Stimulated activated CD8-positive, alpha-beta memory T cell treated with anti-CD3 and anti-CD28 coated beads, Interleukin-12 subunit alpha, Interleukin-12 subunit beta, amount 100 ng/mL, for 1 hour (primary cell): ENCODE results near the gene CHD5.
"Not testable (repeated sequence)": the region's sequence is repeated elsewhere in the genome, so short reads cannot be mapped to it uniquely, and the experiment has no call there.

Source experiments
- DNase-seq: peaks from one replicate; pipeline ENCODE4 v3.0.0-alpha.2; 2020; ENCODE audit warnings: low read depth

CHD5 gene

GRCh38 chr1:6083801-6084446 is 96.2 kb downstream of the CHD5 start:
- DNase-seq: no peak

GRCh38 chr1:6083385-6083784 is 96.7 kb downstream of the CHD5 start:
- no peak for DNase-seq

GRCh38 chr1:6082430-6082971 is 97.6 kb downstream of the CHD5 start:
- no peak for DNase-seq

GRCh38 chr1:6081901-6082300 is 98.2 kb downstream of the CHD5 start:
- no peak for DNase-seq

GRCh38 chr1:6080469-6080868 is 99.7 kb downstream of the CHD5 start:
- DNase-seq: no peak

GRCh38 chr1:6077919-6078318 is 102.2 kb downstream of the CHD5 start:
- no peak for DNase-seq

- no peak for DNase-seq
These were observed 102.6 kb downstream of the CHD5 start for GRCh38 chr1:6077506-6077905.

- DNase-seq: not testable (repeated sequence)
These were observed 103.1 kb downstream of the CHD5 start for GRCh38 chr1:6077061-6077460.

- DNase-seq: no peak
These were observed 104.4 kb downstream of the CHD5 start for GRCh38 chr1:6075748-6076147.

GRCh38 chr1:6074192-6074901 is 105.8 kb downstream of the CHD5 start:
- no peak for DNase-seq

GRCh38 chr1:6073480-6074053 is 106.6 kb downstream of the CHD5 start:
- DNase-seq: no peak

- no peak for DNase-seq
These were observed 107.2 kb downstream of the CHD5 start for GRCh38 chr1:6072774-6073479.

- DNase-seq: no peak
These were observed 108.9 kb downstream of the CHD5 start for GRCh38 chr1:6071219-6071618.

- DNase-seq: no peak
These were observed 109.6 kb downstream of the CHD5 start for GRCh38 chr1:6070450-6070974.

GRCh38 chr1:6069573-6069972 is 110.5 kb downstream of the CHD5 start:
- no peak for DNase-seq

- DNase-seq: no peak
These were observed 111.2 kb downstream of the CHD5 start for GRCh38 chr1:6068932-6069331.

- no peak for DNase-seq
These were observed 112.0 kb downstream of the CHD5 start for GRCh38 chr1:6068073-6068472.

GRCh38 chr1:6066680-6067079 is 113.4 kb downstream of the CHD5 start:
- no peak for DNase-seq

GRCh38 chr1:6065093-6065858 is 114.8 kb downstream of the CHD5 start:
- no peak for DNase-seq

- DNase-seq: not testable (repeated sequence)
These were observed 116.5 kb downstream of the CHD5 start for GRCh38 chr1:6063532-6064053.

- no peak for DNase-seq
These were observed 117.5 kb downstream of the CHD5 start for GRCh38 chr1:6062670-6063069.
